HepG2 (cell line): ENCODE data around the gene TYMP. TPM values are rescaled to one million over a fixed set of nuclear protein-coding genes. Genes with fewer than 3 reads are reported as not detected.

Experiments used
- HOXA3 ChIP-seq: sonication (generic); formaldehyde crosslinking; IDR thresholded peaks from 2 replicates; pipeline ENCODE4 v1.5.0; 2020; ENCODE audit warnings: missing genetic modification reagents
- HOXA7 ChIP-seq: sonication (generic); formaldehyde crosslinking; IDR thresholded peaks from 2 replicates; pipeline ENCODE4 v1.8.1; 2022; ENCODE audit warnings: mild to moderate bottlenecking, missing genetic modification reagents, moderate library complexity
- HOXD1 ChIP-seq: sonication (generic); formaldehyde crosslinking; IDR thresholded peaks from 2 replicates; pipeline ENCODE4 v1.5.0; 2020; ENCODE audit warnings: missing genetic modification reagents
- KLF6 ChIP-seq: IDR thresholded peaks from 2 replicates; pipeline ENCODE4 v1.8.0; 2016; ENCODE audit warnings: missing biosample characterization, missing genetic modification reagents
- REPIN1 ChIP-seq: sonication (generic); formaldehyde crosslinking; IDR thresholded peaks from 2 replicates; pipeline ENCODE4 v1.8.0; 2022; ENCODE audit warnings: missing genetic modification reagents, low read depth, mild to moderate bottlenecking, borderline replicate concordance
- SP4 ChIP-seq: sonication (generic); formaldehyde crosslinking; IDR thresholded peaks from 2 replicates; pipeline ENCODE4 v1.8.1; 2023; ENCODE audit warnings: mild to moderate bottlenecking, missing genetic modification reagents
- TAF1 ChIP-seq: sonication (generic); formaldehyde crosslinking; IDR thresholded peaks from 2 replicates; pipeline ENCODE4 v1.4.0; 2020; ENCODE audit warnings: missing genetic modification reagents
- YEATS4 ChIP-seq: sonication (generic); formaldehyde crosslinking; IDR thresholded peaks from 2 replicates; pipeline ENCODE4 v1.4.0; 2020; ENCODE audit warnings: missing genetic modification reagents, borderline replicate concordance
- ZBTB7B ChIP-seq: sonication (generic); formaldehyde crosslinking; IDR thresholded peaks from 2 replicates; pipeline ENCODE4 v1.4.0; 2020; ENCODE audit warnings: missing genetic modification reagents
- ZNF274 ChIP-seq: sonication (generic); formaldehyde crosslinking; IDR thresholded peaks from 2 replicates; pipeline ENCODE4 v1.5.1; 2020; ENCODE audit warnings: mild to moderate bottlenecking, missing genetic modification reagents
- ZNF292 ChIP-seq: sonication (generic); formaldehyde crosslinking; IDR thresholded peaks from 2 replicates; pipeline ENCODE4 v1.8.1; 2022; ENCODE audit warnings: mild to moderate bottlenecking, low read depth, missing genetic modification reagents, borderline replicate concordance
- ZNF670 ChIP-seq: sonication (generic); formaldehyde crosslinking; IDR thresholded peaks from 2 replicates; pipeline ENCODE4 v1.8.0; 2022; ENCODE audit warnings: mild to moderate bottlenecking, missing genetic modification reagents, borderline replicate concordance
- polyA plus RNA-seq, 8 experiments: library from polyadenylated mRNA; depleted of rRNA in 3 of 8; stranded (reverse) in 7 of 8; unstranded in 1 of 8; fragments of >200 nt; fragmentation: Illumina TruSeq in 4 of 8; extraction: Trizol in 4 of 8; gene quantifications; 2 replicates each; pipeline versions ENCODE4 v1.2.1 to v1.2.3, GENCODE V29; 2011 to 2016; ENCODE audit warnings: low read depth in 4 of 8, missing spikeins in 1 of 8, mixed read lengths in 1 of 8; ENCODE audit not compliant: insufficient read depth in 1 of 8
- total RNA-seq, 5 experiments: library from RNA; depleted of rRNA; stranded (reverse); fragments of >200 nt; fragmentation: Illumina TruSeq; extraction: Trizol; gene quantifications; 2 replicates each; pipeline ENCODE4 v1.2.3, GENCODE V29; 2016; ENCODE audit warnings: low read depth in 1 of 5
- TF ChIP-seq, protein P1 (sequence below), 2 experiments: sonication (generic) in 1 of 2; formaldehyde crosslinking in 1 of 2; IDR thresholded peaks; 2 replicates each; pipeline versions ENCODE4 v1.4.0 to v1.6.1; 2018 to 2020; ENCODE audit warnings: missing genetic modification reagents in 2 of 2, borderline replicate concordance in 1 of 2, low read depth in 1 of 2, mild to moderate bottlenecking in 1 of 2, missing biosample characterization in 1 of 2
- TF ChIP-seq, protein P2 (sequence below): sonication (generic); formaldehyde crosslinking; IDR thresholded peaks from 2 replicates; pipeline ENCODE4 v1.5.0; 2020; ENCODE audit warnings: mild to moderate bottlenecking, missing genetic modification reagents, borderline replicate concordance
- TF ChIP-seq, protein P3 (sequence below): sonication (generic); formaldehyde crosslinking; IDR thresholded peaks from 2 replicates; pipeline ENCODE4 v1.4.0; 2020; ENCODE audit warnings: missing genetic modification reagents, mild to moderate bottlenecking, borderline replicate concordance
- TF ChIP-seq, protein P4 (sequence below): sonication (generic); formaldehyde crosslinking; IDR thresholded peaks from 2 replicates; pipeline ENCODE4 v1.5.0; 2020; ENCODE audit warnings: missing genetic modification reagents, mild to moderate bottlenecking, borderline replicate concordance
- TF ChIP-seq, protein P5 (sequence below): IDR thresholded peaks from 2 replicates; pipeline ENCODE4 v1.6.1; 2016; ENCODE audit warnings: mild to moderate bottlenecking

The TYMP gene
- total and polyA plus RNA-seq, 2 of the 13 experiments (the other 11 are each of a cell fraction or from before 2014, with no cell fraction given) = 3.9 to 4.3 TPM

DNA sequence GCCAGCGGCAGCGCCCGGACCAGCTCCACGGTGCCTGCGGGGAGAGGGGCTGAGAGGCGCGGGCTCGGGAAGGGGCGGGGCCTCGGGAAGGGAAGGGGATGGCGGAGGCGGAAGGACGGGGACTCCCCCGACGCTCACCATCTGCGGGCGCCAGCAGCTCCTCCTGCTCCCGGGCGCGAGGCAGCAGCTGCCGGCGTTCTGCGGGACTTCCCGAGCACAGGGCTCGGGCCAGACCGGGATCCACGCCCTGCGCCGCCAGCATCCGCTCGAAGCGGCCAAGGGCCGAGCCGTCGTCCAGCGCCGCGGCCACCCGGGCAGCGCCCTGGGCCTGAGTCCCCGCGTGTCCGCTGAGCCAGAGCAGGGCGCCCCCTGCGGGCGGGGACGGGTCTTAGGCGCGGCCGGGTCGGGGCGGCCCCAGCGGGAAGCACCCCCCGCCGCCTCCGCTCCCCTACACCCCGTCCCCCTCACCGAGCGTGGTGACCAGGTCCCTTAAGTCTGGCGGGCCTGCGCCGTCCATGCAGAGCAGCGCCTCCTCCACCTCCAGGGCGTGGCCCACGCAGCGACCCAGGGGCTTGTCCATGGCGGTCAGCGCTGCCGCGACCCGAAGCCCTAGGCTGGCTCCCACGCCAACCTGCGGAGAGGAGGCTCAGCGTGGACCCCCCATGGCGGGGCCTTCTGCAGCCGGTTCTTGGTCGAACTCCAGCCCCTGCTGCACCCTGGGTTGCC is 3.5 kb downstream of the TYMP start (continued):
- TF ChIP-seq SP4 (CRISPR knock-in tag) = peak; percentile 74
- TF ChIP-seq HOXD1 (CRISPR knock-in tag) = peak; percentile 15; the same call in 1 of the 2 replicates
- peak; percentile 35; the same call in 1 of the 2 replicates for TF ChIP-seq ZBTB7B (CRISPR knock-in tag)
- TF ChIP-seq KLF6 = 0 out of 2 replicates have a peak, but pooled peaks have one; percentile 40
- TF ChIP-seq, protein P1, sequence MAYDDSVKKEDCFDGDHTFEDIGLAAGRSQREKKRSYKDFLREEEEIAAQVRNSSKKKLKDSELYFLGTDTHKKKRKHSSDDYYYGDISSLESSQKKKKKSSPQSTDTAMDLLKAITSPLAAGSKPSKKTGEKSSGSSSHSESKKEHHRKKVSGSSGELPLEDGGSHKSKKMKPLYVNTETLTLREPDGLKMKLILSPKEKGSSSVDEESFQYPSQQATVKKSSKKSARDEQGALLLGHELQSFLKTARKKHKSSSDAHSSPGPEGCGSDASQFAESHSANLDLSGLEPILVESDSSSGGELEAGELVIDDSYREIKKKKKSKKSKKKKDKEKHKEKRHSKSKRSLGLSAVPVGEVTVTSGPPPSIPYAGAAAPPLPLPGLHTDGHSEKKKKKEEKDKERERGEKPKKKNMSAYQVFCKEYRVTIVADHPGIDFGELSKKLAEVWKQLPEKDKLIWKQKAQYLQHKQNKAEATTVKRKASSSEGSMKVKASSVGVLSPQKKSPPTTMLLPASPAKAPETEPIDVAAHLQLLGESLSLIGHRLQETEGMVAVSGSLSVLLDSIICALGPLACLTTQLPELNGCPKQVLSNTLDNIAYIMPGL (CRISPR knock-in tag; IDR thresholded peaks at IDR 0.05; ENCODE audit: borderline replicate concordance in 1 of 2, low read depth in 1 of 2) = peak; percentile 18 to 76; a peak in 2 of 4 replicates
- TF ChIP-seq, protein P2, sequence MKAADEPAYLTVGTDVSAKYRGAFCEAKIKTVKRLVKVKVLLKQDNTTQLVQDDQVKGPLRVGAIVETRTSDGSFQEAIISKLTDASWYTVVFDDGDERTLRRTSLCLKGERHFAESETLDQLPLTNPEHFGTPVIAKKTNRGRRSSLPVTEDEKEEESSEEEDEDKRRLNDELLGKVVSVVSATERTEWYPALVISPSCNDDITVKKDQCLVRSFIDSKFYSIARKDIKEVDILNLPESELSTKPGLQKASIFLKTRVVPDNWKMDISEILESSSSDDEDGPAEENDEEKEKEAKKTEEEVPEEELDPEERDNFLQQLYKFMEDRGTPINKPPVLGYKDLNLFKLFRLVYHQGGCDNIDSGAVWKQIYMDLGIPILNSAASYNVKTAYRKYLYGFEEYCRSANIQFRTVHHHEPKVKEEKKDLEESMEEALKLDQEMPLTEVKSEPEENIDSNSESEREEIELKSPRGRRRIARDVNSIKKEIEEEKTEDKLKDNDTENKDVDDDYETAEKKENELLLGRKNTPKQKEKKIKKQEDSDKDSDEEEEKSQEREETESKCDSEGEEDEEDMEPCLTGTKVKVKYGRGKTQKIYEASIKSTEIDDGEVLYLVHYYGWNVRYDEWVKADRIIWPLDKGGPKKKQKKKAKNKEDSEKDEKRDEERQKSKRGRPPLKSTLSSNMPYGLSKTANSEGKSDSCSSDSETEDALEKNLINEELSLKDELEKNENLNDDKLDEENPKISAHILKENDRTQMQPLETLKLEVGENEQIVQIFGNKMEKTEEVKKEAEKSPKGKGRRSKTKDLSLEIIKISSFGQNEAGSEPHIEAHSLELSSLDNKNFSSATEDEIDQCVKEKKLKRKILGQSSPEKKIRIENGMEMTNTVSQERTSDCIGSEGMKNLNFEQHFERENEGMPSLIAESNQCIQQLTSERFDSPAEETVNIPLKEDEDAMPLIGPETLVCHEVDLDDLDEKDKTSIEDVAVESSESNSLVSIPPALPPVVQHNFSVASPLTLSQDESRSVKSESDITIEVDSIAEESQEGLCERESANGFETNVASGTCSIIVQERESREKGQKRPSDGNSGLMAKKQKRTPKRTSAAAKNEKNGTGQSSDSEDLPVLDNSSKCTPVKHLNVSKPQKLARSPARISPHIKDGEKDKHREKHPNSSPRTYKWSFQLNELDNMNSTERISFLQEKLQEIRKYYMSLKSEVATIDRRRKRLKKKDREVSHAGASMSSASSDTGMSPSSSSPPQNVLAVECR (CRISPR knock-in tag) = peak; percentile 39; the same call in 1 of the 2 replicates
- peak; percentile 55 for TF ChIP-seq YEATS4
- TF ChIP-seq ZNF274 (CRISPR knock-in tag) = no peak
- TF ChIP-seq HOXA3 (CRISPR knock-in tag) = peak; percentile 30; the same call in 1 of the 2 replicates
- TF ChIP-seq, protein P3, sequence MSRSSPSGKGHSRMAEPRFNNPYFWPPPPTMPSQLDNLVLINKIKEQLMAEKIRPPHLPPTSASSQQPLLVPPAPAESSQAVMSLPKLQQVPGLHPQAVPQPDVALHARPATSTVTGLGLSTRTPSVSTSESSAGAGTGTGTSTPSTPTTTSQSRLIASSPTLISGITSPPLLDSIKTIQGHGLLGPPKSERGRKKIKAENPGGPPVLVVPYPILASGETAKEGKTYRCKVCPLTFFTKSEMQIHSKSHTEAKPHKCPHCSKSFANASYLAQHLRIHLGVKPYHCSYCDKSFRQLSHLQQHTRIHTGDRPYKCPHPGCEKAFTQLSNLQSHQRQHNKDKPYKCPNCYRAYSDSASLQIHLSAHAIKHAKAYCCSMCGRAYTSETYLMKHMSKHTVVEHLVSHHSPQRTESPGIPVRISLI (CRISPR knock-in tag) = no peak; the same call in 1 of the 2 replicates
- TF ChIP-seq TAF1 (CRISPR knock-in tag) = peak; percentile 37
- peak; percentile 80; the same call in 1 of the 2 replicates for TF ChIP-seq HOXA7 (CRISPR knock-in tag)
- TF ChIP-seq, protein P4, sequence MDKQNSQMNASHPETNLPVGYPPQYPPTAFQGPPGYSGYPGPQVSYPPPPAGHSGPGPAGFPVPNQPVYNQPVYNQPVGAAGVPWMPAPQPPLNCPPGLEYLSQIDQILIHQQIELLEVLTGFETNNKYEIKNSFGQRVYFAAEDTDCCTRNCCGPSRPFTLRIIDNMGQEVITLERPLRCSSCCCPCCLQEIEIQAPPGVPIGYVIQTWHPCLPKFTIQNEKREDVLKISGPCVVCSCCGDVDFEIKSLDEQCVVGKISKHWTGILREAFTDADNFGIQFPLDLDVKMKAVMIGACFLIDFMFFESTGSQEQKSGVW (CRISPR knock-in tag) = 0 out of 2 replicates have a peak, but pooled peaks have one; percentile 66
- TF ChIP-seq, protein P5, sequence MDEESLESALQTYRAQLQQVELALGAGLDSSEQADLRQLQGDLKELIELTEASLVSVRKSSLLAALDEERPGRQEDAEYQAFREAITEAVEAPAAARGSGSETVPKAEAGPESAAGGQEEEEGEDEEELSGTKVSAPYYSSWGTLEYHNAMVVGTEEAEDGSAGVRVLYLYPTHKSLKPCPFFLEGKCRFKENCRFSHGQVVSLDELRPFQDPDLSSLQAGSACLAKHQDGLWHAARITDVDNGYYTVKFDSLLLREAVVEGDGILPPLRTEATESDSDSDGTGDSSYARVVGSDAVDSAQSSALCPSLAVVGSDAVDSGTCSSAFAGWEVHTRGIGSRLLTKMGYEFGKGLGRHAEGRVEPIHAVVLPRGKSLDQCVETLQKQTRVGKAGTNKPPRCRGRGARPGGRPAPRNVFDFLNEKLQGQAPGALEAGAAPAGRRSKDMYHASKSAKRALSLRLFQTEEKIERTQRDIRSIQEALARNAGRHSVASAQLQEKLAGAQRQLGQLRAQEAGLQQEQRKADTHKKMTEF = peak; percentile 57; the same call in 1 of the 2 replicates
- TF ChIP-seq REPIN1 (CRISPR knock-in tag) = 0 out of 2 replicates have a peak, but pooled peaks have one; percentile 52
- no peak for TF ChIP-seq ZNF292
- TF ChIP-seq ZNF670 (CRISPR knock-in tag) = peak; percentile 38; the same call in 1 of the 2 replicates
